ENCODE results near the gene TRIL. TPM values are rescaled to one million over a fixed set of nuclear protein-coding genes. Genes with fewer than 3 reads are reported as not detected.

Gene TRIL
- total and polyA plus RNA-seq, 2 experiments from 2014 or later = 0.08 to 0.32 TPM

DNA sequence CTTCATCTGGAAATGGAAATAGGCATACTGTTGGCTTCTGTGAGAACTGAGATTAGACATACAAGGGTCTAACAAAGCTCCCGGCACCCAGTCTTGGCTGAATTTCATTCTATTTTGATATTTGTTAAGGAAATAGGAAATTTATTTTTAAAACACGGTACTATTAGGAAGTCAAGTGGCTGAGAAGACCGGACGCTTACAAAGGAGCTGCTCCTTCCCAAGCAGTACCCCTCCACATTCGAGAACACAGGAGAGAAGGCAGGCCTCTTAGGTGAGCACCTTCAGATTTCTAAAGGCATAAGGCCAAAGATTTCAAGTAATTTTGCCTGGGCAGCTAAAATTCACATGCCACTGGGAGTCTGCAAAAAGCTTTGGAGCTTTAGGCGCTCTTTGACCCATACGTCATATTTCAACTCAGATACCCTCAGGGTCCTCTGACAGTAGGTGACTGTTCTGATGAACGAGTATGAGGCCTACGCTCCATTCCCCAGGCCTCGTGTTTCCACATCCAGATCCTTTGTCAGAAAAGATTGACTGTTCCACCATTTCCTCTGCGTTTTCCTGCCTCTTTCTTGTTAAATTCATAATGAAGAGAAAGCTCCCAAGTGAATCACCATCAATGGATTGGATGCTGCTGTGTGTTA, 17.3 kb downstream of the TRIL start:
- no peak overlapping the region for H3K27ac ChIP-seq
- no peaks in the 10 kb centered on the region for H3F3A ChIP-seq (ENCODE audit: insufficient read depth)
- H3K79me2 ChIP-seq (ENCODE audit: insufficient read depth) = no peaks in the 10 kb centered on the region
- H2AFZ ChIP-seq = no peak overlapping the region
- H3K4me3 ChIP-seq = no peak overlapping the region
- H3K36me3 ChIP-seq (ENCODE audit: low read depth) = no peaks in the 10 kb centered on the region
- in situ Hi-C loops (cut with MboI) = no loop called here
- H3K27me3 ChIP-seq (replicated peaks; ENCODE audit: insufficient read depth) = 0 out of 2 replicates have a peak, but pooled peaks cover 5% of the 10 kb centered on the region
- H3K9me2 ChIP-seq (ENCODE audit: insufficient read depth) = no peaks in the 10 kb centered on the region
- 85 to 87% methylated on average over 11 of the region's 11 CpGs for WGBS, 2 experiments (ENCODE audit: low coverage in 1 of 2, low lambda C conversion rate in 2 of 2, missing lambda C conversion rate in 2 of 2)
- no peak overlapping the region for H3K4me2 ChIP-seq (ENCODE audit: unreplicated experiment)
- no peak for DNase-seq
- H3K4me1 ChIP-seq (ENCODE audit: insufficient read depth) = no peaks in the 10 kb centered on the region
- TF ChIP-seq EZH2phosphoT487 (IDR thresholded peaks at IDR 0.05; ENCODE audit: insufficient read depth, low read depth) (no peak), EZH2 (IDR thresholded peaks at IDR 0.05; ENCODE audit: insufficient read depth, poor library complexity, severe bottlenecking) (no peak)
- no peaks in the 10 kb centered on the region for H3K9me3 ChIP-seq (ENCODE audit: low read depth)
- no peaks in the 10 kb centered on the region for H4K20me1 ChIP-seq (ENCODE audit: insufficient read depth)
- no peak overlapping the region for H3K9ac ChIP-seq

DNA sequence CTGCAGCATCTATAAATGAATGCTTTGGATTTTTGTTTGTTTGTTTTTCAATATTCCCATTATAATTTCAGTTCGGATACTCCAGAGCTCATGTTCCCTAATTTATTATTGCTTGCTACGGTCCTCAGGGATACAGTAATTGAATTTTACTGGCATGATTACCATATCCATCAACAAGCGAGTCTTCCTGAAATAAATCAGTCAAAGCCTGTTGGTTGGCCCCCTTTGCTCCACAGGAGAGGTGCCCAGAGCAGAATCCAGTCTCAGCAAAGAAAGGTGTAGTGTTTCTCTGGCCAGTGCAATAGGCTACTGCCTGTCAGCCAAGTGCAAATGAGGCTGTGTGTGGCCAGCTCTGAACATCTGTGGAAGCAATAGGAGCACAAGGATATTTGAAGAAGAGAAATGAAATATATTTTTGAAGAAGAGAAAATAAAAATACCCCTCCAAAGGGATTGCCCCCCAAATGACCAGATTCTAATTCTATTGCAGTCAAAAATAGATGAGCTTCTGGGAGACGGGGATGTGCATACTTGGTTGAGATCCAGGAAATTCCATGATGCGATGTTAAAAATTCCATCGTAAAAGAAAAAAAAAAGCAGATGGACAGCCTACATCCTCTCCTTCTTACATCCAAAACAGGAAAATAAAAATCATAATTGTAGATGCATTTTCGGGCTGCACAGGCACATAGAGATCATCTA, 18.1 kb downstream of the TRIL start:
- no peak overlapping the region for H3K4me2 ChIP-seq (ENCODE audit: unreplicated experiment)
- H3K27me3 ChIP-seq (replicated peaks; ENCODE audit: insufficient read depth) = no peaks in the 10 kb centered on the region
- WGBS, 2 experiments (ENCODE audit: low coverage in 1 of 2, low lambda C conversion rate in 2 of 2, missing lambda C conversion rate in 2 of 2) = 53 to 55% methylated on average over 7 of the region's 7 CpGs

DNA sequence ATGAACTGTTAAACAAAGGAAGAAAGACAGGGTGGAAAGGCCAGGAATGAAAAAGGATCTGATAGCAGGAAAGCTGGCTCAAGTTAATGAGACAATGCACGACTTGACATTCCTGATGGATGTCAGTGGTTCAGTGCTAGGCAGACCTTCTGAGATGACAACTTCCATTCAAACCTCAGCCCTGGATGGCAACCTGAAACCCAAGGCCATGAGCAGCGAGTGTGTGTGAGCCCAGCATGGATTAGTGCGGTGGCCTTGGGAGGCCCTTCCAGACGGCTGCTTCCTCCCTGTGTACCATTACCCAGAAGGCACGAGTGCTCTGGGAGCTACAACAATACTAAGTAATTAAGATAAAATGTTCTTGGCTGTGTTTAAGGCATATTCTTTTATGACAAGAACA, 18.8 kb downstream of the TRIL start:
- Histone ChIP-seq H3K9me3 (ENCODE audit: low read depth) (no peaks in the 10 kb centered on the region), H4K20me1 (ENCODE audit: insufficient read depth) (no peaks in the 10 kb centered on the region), H3K4me1 (ENCODE audit: insufficient read depth) (no peaks in the 10 kb centered on the region), H2AFZ (no peak overlapping the region), H3K9ac (no peak overlapping the region), H3K9me2 (ENCODE audit: insufficient read depth) (no peaks in the 10 kb centered on the region), H3K4me2 (ENCODE audit: unreplicated experiment) (no peak overlapping the region), H3K36me3 (ENCODE audit: low read depth) (no peaks in the 10 kb centered on the region), H3K27me3 (replicated peaks; ENCODE audit: insufficient read depth) (no peaks in the 10 kb centered on the region; the same call in 1 of the 2 replicates), H3K4me3 (no peak overlapping the region), H3F3A (ENCODE audit: insufficient read depth) (no peaks in the 10 kb centered on the region), H3K27ac (no peak overlapping the region), H3K79me2 (ENCODE audit: insufficient read depth) (no peaks in the 10 kb centered on the region)
- in situ Hi-C loops (cut with MboI) = no loop called here
- 60% methylated on average over 5 of the region's 5 CpGs for WGBS, 2 experiments (ENCODE audit: low coverage in 1 of 2, low lambda C conversion rate in 2 of 2, missing lambda C conversion rate in 2 of 2)
- TF ChIP-seq EZH2 (IDR thresholded peaks at IDR 0.05; ENCODE audit: insufficient read depth, poor library complexity, severe bottlenecking) (no peak), EZH2phosphoT487 (IDR thresholded peaks at IDR 0.05; ENCODE audit: insufficient read depth, low read depth) (no peak)
- no peak for DNase-seq

More for the DNA sequence above, 18.1 kb downstream of the TRIL start:
- no peaks in the 10 kb centered on the region for H3K9me2 ChIP-seq (ENCODE audit: insufficient read depth)
- no peak overlapping the region for H2AFZ ChIP-seq
- no peaks in the 10 kb centered on the region for H3K9me3 ChIP-seq (ENCODE audit: low read depth)
- no peaks in the 10 kb centered on the region for H3K36me3 ChIP-seq (ENCODE audit: low read depth)
- no peaks in the 10 kb centered on the region for H4K20me1 ChIP-seq (ENCODE audit: insufficient read depth)
- no peak for DNase-seq
- no peaks in the 10 kb centered on the region for H3F3A ChIP-seq (ENCODE audit: insufficient read depth)
- TF ChIP-seq EZH2 (IDR thresholded peaks at IDR 0.05; ENCODE audit: insufficient read depth, poor library complexity, severe bottlenecking) = no peak
- no peak for TF ChIP-seq EZH2phosphoT487 (IDR thresholded peaks at IDR 0.05; ENCODE audit: insufficient read depth, low read depth)
- H3K79me2 ChIP-seq (ENCODE audit: insufficient read depth) = no peaks in the 10 kb centered on the region
- no peak overlapping the region for H3K4me3 ChIP-seq
- H3K4me1 ChIP-seq (ENCODE audit: insufficient read depth) = no peaks in the 10 kb centered on the region
- in situ Hi-C loops (cut with MboI) = no loop called here
- no peak overlapping the region for H3K27ac ChIP-seq
- H3K9ac ChIP-seq = no peak overlapping the region

DNA sequence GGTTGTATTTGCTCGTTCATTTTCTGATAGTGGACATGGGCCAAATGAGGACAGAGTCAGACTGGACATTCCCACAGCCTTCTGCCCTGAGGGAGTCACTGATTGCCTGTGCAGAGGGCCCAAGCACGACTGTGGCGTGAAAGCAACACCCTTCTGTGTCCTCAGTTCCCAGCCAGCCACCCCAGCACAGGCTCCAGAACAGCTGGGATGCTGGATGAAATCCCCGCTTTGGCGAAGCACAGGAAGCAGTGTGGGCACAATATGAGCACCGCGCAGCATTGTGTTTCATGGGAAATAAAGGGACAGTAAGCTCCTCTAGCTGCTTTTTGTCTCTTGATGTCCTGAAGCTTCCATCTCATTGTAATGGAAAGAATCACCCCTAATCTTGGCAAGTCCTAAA, 20.5 kb downstream of the TRIL start:
- in situ Hi-C loops (cut with MboI) = no loop called here
- whole genome bisulfite sequencing, 2 experiments (ENCODE audit: low coverage in 1 of 2, low lambda C conversion rate in 2 of 2, missing lambda C conversion rate in 2 of 2) = 73 to 81% methylated on average over 7 of the region's 7 CpGs
- Histone ChIP-seq H3K4me3 (no peak overlapping the region), H2AFZ (no peak overlapping the region), H3K4me1 (ENCODE audit: insufficient read depth) (no peaks in the 10 kb centered on the region), H3K4me2 (ENCODE audit: unreplicated experiment) (no peak overlapping the region), H3K27me3 (replicated peaks; ENCODE audit: insufficient read depth) (no peaks in the 10 kb centered on the region; the same call in 1 of the 2 replicates), H3K36me3 (ENCODE audit: low read depth) (no peaks in the 10 kb centered on the region), H3K9me3 (ENCODE audit: low read depth) (no peaks in the 10 kb centered on the region), H3K9me2 (ENCODE audit: insufficient read depth) (no peaks in the 10 kb centered on the region), H4K20me1 (ENCODE audit: insufficient read depth) (no peaks in the 10 kb centered on the region), H3F3A (ENCODE audit: insufficient read depth) (no peaks in the 10 kb centered on the region), H3K79me2 (ENCODE audit: insufficient read depth) (no peaks in the 10 kb centered on the region), H3K9ac (no peak overlapping the region), H3K27ac (no peak overlapping the region)
- TF ChIP-seq EZH2phosphoT487 (IDR thresholded peaks at IDR 0.05; ENCODE audit: insufficient read depth, low read depth) (no peak), EZH2 (IDR thresholded peaks at IDR 0.05; ENCODE audit: insufficient read depth, poor library complexity, severe bottlenecking) (no peak)
- no peak for DNase-seq

Measured in GM23248 (cell line).